Measurements from ENCODE around the gene HCK.
"Not testable (repeated sequence)": the region's sequence is repeated elsewhere in the genome, so short reads cannot be mapped to it uniquely, and the experiment has no call there.

Gene HCK

GRCh38 chr20:32109392-32110172 lies 57.5 kb downstream of the HCK start, which contains the start of gene TM9SF4:
Gene TM9SF4, plus strand, starts transcription at chr20:32109714. Its CDS starts 27 bp downstream, at chr20:32109741.
- DNase-seq = peak; percentile 87

- peak; percentile 56 for DNase-seq
Observed at GRCh38 chr20:32110173-32110704, 58.2 kb downstream of the HCK start.

GRCh38 chr20:32110727-32111126 lies 58.7 kb downstream of the HCK start:
- no peak for DNase-seq

DNA sequence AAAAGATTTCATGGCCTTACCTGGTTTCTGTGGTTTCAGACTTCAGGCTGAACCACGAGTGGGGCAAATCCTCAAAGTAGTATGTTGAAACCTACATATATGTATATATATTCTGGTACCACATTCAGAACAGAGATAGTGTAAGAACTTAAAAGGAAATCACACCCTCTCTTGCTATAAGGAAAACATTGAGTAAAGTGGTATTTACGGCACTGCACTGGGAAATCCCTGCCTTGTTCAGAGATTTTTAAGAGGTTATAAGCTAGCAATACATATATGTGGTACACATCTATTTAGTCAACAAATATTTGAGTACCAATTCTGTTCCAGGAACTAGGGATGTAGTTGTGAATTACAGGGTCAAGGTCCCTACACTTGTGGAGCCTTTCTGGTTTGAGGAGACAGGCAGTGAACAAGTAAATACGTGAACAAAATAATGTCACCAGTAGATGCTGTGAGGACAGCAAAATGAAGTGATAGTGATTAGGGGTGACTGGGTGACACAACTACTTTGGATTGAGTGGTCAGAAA lies 59.2 kb downstream of the HCK start:
- no peak for DNase-seq

DNA sequence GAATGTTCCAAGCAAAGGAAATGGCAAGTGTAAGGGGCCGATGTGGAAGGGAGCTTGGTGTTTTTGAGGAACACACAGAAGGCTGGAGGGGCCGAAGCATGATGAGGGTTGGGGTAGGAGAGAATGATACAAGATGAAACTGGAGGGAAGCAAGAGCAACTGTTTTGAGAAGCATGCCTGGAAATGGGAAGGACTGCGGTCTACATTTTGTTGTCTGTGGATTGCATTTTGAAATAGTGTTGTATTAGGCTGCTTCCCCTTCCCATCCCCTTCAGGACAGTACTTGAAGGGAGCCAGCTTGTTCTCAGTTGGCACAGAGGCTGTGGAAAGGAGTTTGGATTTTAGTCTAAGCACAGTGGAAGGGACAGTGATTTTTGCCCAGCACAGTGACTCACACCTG lies 59.7 kb downstream of the HCK start:
- no peak for DNase-seq

GRCh38 chr20:32112841-32113240 lies 60.8 kb downstream of the HCK start:
- no peak for DNase-seq

GRCh38 chr20:32113591-32114260 lies 61.7 kb downstream of the HCK start:
- DNase-seq = no peak

DNA sequence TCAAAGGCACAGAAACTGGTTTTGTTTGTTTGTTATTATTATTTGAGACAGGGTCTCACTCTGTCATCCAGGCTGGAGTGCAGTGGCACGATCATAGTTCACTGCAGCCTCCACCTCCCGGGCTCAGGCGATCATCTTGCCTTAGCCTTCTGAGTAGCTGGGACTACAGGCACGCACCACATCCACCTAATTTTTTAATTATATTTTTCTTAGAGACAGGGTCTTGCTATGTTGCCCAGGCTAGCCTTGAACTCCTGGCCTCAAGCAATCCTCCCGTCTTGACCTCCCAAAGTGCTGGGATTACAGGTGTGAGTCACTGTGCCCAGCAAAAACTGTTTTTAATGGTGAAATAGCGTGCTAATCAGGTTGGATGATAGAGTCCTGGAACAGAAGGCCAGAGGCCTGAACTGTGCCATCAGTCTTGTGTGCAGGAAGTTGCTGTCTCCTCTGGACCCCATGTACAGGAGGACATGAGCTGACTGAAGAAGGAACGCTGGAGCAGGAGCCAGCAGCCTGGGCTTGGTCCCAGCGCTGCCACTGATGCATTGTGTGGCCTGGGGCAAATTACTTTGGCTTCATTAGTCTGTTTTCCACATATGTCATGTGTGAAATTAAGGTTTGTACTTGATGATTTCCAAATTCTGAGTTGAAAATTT lies 62.4 kb downstream of the HCK start:
- no peak for DNase-seq

- DNase-seq = no peak
Observed at GRCh38 chr20:32115211-32115767, 63.2 kb downstream of the HCK start.

DNA sequence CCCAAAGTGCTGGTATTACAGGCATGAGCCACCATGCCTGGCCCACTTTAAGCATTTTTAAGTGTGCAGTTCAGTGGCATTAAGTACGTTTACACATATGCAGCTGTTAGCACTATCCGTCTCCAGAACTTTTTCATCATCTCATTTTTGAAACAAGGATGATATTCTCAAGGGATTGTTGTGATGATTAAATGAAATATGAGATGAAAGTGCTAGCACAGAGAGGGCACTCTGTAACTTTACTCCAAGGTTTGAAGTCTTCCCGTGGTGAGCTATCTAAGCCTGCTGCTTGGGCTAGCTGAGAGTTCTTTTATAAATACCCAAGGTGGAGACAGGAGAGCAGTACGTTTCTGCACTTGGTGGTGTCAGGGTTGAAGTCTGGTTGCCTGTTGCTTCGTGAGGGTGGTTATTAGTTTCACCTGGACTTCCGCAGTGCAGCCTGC lies 64.1 kb downstream of the HCK start:
- DNase-seq = no peak

DNA sequence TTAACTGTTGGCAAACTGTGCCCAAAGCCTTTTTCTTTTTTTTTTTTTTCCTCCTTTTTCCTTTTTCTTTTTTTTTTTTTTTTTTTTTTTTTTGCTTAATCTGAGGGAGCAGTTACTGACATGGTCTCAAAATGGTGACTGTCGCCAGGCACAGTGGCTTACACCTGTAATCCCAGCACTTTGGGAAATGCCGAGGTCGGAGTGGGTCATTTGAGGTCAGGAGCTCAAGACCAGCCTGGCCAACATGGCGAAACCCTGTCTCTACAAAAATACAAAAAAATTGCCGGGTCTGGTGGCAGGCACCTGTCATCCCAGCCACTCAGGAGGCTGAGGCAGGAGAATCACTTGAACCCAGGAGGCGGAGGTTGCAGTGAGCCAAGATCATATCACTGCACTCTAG lies 64.8 kb downstream of the HCK start:
- DNase-seq = not testable (repeated sequence)

DNA sequence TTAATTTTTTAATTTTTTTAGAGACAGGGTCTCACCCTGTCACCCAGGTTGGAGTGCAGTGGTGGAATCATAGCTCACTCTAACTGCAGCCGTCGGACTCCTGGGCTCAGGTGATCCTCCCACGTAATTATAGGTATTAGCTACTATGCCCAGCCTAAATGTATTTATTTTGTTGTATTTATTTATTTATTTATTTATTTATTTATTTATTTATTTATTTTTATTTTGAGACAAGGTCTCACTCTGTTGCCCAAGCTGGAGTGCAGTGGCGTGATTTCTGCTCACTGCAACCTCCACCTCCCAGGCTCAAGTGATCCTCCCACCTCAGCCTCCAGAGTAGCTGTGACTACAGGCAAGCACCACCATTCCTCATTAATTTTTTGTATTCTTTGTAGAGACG lies 66.4 kb downstream of the HCK start:
- not testable (repeated sequence) for DNase-seq

DNA sequence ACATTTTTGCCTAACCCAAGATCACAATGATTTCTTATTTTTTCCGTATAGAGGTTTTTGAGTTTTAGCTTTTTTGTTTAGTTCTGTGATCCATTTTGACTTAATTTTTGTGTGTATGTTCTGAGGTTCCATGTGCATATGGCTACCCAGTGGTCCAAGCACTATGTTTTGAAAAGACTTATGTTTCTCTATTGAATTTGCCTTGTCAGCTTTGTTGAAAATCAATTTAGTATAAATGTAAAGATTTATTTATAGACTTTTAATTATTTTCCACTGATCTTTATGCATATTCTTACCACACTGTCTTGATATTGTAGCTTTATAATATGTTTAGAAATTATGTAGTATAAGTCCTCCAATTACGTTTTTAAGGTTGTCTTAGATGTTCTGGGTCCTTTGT lies 67.7 kb downstream of the HCK start:
- no peak for DNase-seq

- not testable (repeated sequence) for DNase-seq
Observed at GRCh38 chr20:32121908-32122307, 69.9 kb downstream of the HCK start.

DNA sequence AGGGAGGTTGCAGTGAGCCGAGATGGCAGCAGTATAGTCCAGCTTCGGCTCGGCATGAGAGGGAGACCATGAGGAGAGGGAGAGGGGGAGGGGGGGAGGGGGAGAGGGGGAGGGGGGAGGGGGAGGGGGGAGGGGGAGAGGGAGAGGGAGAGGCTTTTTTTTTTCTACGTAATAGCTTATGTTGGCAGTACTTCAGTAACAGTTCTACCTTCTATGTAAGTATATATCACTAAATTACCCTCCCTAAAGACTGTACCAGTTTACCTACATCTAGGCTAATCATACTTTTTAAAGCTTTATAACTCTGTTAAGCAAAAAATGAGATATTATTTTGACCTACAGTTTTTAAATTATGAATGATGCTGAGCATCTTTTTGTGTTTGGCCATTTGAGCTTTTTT lies 71.0 kb downstream of the HCK start:
- DNase-seq = no peak

DNA sequence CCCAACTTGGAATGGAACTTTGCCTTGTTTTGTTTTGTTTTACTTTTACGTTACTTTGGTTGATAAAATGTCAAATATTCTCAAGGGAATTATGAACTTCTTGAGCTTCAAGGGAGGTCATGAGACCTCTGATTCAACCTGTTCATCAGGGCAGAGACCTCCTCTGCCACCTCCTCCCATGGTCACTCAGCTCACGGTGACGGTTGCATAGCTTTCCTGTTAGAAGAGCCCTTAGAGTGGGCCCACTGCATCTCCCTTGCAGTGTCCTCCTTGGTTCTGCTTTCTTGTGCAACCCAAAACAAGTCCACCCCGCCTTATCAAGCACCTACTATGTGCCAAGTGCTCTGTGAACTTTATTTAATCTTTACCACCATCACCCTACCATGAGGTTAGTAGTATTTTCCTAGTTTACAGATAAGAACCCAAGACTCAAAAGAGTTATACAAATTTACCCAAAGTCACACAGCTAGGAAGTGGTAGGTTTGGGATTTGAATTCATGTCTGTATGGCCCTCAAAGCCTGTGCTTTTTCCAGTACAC lies 72.9 kb downstream of the HCK start:
- no peak for DNase-seq

DNA sequence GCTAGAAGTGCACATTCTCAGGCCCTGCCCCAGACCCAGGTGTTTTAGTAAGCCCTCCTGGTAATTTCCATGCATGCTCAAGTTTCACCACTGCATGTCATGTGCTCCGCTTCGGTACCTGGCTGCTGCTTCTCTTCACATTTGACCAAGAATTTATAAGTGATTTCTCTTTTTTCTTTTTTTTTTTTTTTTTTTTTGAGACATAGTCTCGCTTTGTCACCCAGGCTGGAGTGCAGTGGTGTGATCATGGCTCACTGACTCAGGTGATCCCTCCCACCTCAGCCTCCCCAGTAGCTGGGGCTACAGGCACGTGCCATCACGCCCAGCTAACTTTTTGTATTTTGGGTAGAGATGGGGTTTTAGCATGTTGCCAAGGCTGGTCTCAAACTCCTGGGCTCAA lies 73.5 kb downstream of the HCK start:
- no peak for DNase-seq

- no peak for DNase-seq
Observed at GRCh38 chr20:32126919-32127318, 74.9 kb downstream of the HCK start.

DNA sequence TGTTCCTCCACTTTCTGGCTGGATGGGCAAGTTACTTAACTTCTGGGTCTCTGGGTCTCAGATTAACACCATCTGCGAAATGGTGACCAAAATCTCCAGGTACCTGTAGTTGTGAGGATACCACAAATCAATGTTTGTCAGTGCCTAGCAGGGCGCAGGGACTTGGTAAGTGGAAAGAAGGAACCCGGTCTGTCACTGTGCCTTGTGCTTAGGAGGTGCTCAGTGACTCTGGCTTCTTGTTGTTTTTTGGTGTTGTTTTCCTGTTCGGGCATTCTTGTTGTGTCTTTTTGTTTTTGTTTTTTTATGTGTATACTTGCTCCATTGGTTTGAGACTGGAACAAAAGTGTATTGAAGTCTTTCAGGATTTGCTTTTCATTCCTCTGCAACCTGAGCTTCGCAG lies 75.3 kb downstream of the HCK start:
- DNase-seq = no peak

- no peak for DNase-seq
Observed at GRCh38 chr20:32128167-32128566, 76.1 kb downstream of the HCK start.

DNA sequence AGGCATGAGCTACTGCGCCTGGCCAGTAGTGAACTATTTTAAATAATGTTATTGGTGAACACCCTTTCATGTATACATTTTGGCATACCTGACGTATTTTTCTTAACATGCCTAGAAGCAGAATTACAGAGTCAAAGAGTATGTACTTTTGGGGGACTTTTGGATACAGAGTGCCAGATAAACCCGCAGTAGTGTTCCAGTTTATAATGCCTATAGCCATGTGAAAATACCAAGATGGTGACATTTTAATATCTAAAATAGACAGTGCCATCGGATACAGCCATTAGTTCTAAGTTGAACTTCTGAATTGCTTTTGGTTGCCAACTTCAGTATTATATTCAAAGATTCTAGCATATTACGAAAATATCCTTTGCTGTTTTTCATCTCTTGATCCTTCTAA lies 77.8 kb downstream of the HCK start:
- DNase-seq = no peak

- no peak for DNase-seq
Observed at GRCh38 chr20:32130352-32130751, 78.3 kb downstream of the HCK start.

DNA sequence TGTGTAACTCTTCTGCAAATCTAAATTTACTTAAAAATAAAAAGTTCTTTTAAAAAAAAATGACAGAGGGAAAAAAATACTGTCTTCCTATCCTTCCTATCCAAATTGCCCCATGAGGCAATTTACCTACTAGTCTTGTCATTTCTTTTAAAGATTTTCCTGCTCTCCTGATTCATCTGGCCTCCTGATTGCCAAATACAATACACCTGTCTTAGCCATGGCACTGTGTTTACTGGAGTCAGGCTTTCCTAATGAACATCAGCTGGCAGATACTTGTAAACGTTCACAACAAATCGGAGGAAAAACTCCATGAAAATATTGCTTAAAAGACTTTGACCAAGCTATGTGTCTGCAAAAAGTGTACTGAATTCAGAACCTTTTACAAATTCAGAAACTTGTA lies 78.9 kb downstream of the HCK start:
- no peak for DNase-seq
